ENCODE data around the gene NCMAP. TPM values are rescaled to one million over a fixed set of nuclear protein-coding genes. Genes with fewer than 3 reads are reported as not detected.
A peak's percentile ranks its signal among the peaks of the same experiment; 100 is the strongest.

NCMAP gene
- total and polyA plus RNA-seq, 2 experiments from 2014 or later: 0.17 to 0.23 TPM

GRCh38 chr1:24516506-24516905 is 39.4 kb upstream of the NCMAP start:
- Mint-ChIP-seq H3K4me3 (no peak overlapping the region), H3K36me3 (ENCODE audit: low read depth) (peaks cover 4% of the 10 kb centered on the region; the same call in 1 of the 3 replicates), H3K4me1 (peaks cover 2% of the 10 kb centered on the region; the same call in 2 of the 3 replicates), H3K27me3 (ENCODE audit: insufficient read depth, low read depth, poor library complexity) (no peaks in the 10 kb centered on the region), H3K9me3 (no peaks in the 10 kb centered on the region), H3K27ac (peak overlapping the region; percentile 8; the same call in 1 of the 2 replicates)
- no peak overlapping the region for H3K4me3 ChIP-seq
- H3K9me2 ChIP-seq (ENCODE audit: insufficient read depth): no peaks in the 10 kb centered on the region
- H3K36me3 ChIP-seq (ENCODE audit: insufficient read depth): peaks cover 6% of the 10 kb centered on the region; the same call in 1 of the 2 replicates
- no peaks in the 10 kb centered on the region for H4K20me1 ChIP-seq (replicated peaks; ENCODE audit: insufficient read depth)
- ATAC-seq (no peak), DNase-seq (ENCODE audit: low spot score) (no peak)
- H3K27me3 ChIP-seq (ENCODE audit: insufficient read depth): no peaks in the 10 kb centered on the region
- TF ChIP-seq CTCF (conservative IDR thresholded peaks at IDR 0.05; ENCODE audit: low read depth in 2 of 2): no peak
- TF ChIP-seq ZNF462 (CRISPR knock-in tag; IDR thresholded peaks at IDR 0.05): no peak
- no peak for TF ChIP-seq STAT1 (IDR thresholded peaks at IDR 0.05; ENCODE audit: unreplicated experiment)
- TF ChIP-seq POLR2AphosphoS5 (IDR thresholded peaks at IDR 0.05; ENCODE audit: low read depth): no peak
- TF ChIP-seq ZNF114 (CRISPR knock-in tag; IDR thresholded peaks at IDR 0.05): no peak
- TF ChIP-seq EZH2phosphoT487 (IDR thresholded peaks at IDR 0.05; ENCODE audit: unreplicated experiment): no peak
- TF ChIP-seq ZNF331 (CRISPR knock-in tag; IDR thresholded peaks at IDR 0.05; ENCODE audit: low read depth): no peak
- TF ChIP-seq REST (IDR thresholded peaks at IDR 0.05; ENCODE audit: unreplicated experiment): no peak
- no peak for TF ChIP-seq JUNB (IDR thresholded peaks at IDR 0.05; ENCODE audit: unreplicated experiment)
- TF ChIP-seq ETS1 (IDR thresholded peaks at IDR 0.05): no peak
- TF ChIP-seq NANOG (IDR thresholded peaks at IDR 0.05; ENCODE audit: borderline replicate concordance): no peak
- no peak for TF ChIP-seq EZH2 (IDR thresholded peaks at IDR 0.05; ENCODE audit: low read depth, unreplicated experiment)
- H3K4me2 ChIP-seq: no peak overlapping the region
- no peak overlapping the region for H2AFZ ChIP-seq
- H3K79me2 ChIP-seq (replicated peaks; ENCODE audit: insufficient read depth): no peaks in the 10 kb centered on the region
- no peak overlapping the region for H3K27ac ChIP-seq (ENCODE audit: low read depth)
- H3K4me1 ChIP-seq (ENCODE audit: insufficient read depth): no peaks in the 10 kb centered on the region
- H3F3A ChIP-seq (replicated peaks; ENCODE audit: low read depth): no peaks in the 10 kb centered on the region

Measured in GM23338 (cell line).